Measurements from ENCODE around the gene LAMC2. TPM values are rescaled to one million over a fixed set of nuclear protein-coding genes. Genes with fewer than 3 reads are reported as not detected.

Gene LAMC2
- total and polyA plus RNA-seq, 2 of the 13 experiments (the other 11 are each of a cell fraction or from before 2014, with no cell fraction given) = 0.03 TPM; not detected in 1

DNA sequence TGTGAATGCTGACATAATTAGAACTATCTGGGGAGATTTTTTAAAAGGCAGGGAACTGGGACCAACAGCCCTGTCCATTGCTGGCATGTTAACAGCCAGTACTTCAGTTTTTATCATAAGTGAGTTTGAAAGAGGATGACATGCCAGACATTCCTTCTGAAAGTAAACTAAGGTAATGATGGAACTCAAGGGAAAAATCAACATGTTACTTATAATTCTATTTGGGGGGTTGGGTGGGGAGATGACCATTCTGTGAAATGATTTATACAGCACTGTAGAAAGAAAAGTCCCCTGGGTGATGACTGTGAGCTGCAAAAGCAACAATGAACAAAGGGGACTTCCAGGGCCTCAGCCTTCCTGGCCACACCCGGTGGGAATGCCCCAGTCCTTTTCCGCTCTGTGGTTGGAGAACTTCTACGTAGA lies 5.4 kb upstream of the LAMC2 start (continued):
- TF ChIP-seq CREM (IDR thresholded peaks at IDR 0.05) (no peak), CREM (CRISPR knock-in tag; IDR thresholded peaks at IDR 0.05) (no peak), ZNF34 (CRISPR knock-in tag; IDR thresholded peaks at IDR 0.05; ENCODE audit: borderline replicate concordance) (no peak), TSC22D2 (CRISPR knock-in tag; IDR thresholded peaks at IDR 0.05; ENCODE audit: borderline replicate concordance) (no peak), RFX5 (IDR thresholded peaks at IDR 0.05; ENCODE audit: low read depth, low read length) (no peak), ZMYM2 (CRISPR knock-in tag; IDR thresholded peaks at IDR 0.05) (no peak), ZNF547 (CRISPR knock-in tag; IDR thresholded peaks at IDR 0.05) (no peak), CHCHD3 (CRISPR knock-in tag; IDR thresholded peaks at IDR 0.05) (no peak)
- TF ChIP-seq, protein P1, sequence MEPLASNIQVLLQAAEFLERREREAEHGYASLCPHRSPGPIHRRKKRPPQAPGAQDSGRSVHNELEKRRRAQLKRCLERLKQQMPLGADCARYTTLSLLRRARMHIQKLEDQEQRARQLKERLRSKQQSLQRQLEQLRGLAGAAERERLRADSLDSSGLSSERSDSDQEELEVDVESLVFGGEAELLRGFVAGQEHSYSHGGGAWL (CRISPR knock-in tag; IDR thresholded peaks at IDR 0.05) = no peak
- TF ChIP-seq, protein P2, sequence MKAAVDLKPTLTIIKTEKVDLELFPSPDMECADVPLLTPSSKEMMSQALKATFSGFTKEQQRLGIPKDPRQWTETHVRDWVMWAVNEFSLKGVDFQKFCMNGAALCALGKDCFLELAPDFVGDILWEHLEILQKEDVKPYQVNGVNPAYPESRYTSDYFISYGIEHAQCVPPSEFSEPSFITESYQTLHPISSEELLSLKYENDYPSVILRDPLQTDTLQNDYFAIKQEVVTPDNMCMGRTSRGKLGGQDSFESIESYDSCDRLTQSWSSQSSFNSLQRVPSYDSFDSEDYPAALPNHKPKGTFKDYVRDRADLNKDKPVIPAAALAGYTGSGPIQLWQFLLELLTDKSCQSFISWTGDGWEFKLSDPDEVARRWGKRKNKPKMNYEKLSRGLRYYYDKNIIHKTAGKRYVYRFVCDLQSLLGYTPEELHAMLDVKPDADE (CRISPR knock-in tag; IDR thresholded peaks at IDR 0.05) = no peak
- TF ChIP-seq, protein P3, sequence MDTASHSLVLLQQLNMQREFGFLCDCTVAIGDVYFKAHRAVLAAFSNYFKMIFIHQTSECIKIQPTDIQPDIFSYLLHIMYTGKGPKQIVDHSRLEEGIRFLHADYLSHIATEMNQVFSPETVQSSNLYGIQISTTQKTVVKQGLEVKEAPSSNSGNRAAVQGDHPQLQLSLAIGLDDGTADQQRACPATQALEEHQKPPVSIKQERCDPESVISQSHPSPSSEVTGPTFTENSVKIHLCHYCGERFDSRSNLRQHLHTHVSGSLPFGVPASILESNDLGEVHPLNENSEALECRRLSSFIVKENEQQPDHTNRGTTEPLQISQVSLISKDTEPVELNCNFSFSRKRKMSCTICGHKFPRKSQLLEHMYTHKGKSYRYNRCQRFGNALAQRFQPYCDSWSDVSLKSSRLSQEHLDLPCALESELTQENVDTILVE (CRISPR knock-in tag; IDR thresholded peaks at IDR 0.05) = no peak
- TF ChIP-seq, protein P4, sequence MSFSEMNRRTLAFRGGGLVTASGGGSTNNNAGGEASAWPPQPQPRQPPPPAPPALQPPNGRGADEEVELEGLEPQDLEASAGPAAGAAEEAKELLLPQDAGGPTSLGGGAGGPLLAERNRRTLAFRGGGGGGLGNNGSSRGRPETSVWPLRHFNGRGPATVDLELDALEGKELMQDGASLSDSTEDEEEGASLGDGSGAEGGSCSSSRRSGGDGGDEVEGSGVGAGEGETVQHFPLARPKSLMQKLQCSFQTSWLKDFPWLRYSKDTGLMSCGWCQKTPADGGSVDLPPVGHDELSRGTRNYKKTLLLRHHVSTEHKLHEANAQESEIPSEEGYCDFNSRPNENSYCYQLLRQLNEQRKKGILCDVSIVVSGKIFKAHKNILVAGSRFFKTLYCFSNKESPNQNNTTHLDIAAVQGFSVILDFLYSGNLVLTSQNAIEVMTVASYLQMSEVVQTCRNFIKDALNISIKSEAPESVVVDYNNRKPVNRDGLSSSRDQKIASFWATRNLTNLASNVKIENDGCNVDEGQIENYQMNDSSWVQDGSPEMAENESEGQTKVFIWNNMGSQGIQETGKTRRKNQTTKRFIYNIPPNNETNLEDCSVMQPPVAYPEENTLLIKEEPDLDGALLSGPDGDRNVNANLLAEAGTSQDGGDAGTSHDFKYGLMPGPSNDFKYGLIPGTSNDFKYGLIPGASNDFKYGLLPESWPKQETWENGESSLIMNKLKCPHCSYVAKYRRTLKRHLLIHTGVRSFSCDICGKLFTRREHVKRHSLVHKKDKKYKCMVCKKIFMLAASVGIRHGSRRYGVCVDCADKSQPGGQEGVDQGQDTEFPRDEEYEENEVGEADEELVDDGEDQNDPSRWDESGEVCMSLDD (CRISPR knock-in tag; IDR thresholded peaks at IDR 0.05; ENCODE audit: borderline replicate concordance) = no peak
